GM19395 (cell line): Measurements from ENCODE around the gene MXD3.

Experiments
- ATAC-seq: cut with Tn5 transposase; IDR thresholded peaks from one replicate; pipeline ENCODE4 v1.9.1; 2021; ENCODE audit warnings: mild to moderate bottlenecking, moderate library complexity; ENCODE audit not compliant: unreplicated experiment

The MXD3 gene

GRCh38 chr5:177327539-177328522, 16.1 kb upstream of the MXD3 start:
- no peak for ATAC-seq

- no peak for ATAC-seq
These were observed 14.2 kb upstream of the MXD3 start for GRCh38 chr5:177325868-177326381.

- ATAC-seq, result no peak
These were observed 9.2 kb upstream of the MXD3 start for GRCh38 chr5:177320879-177321278.

- no peak for ATAC-seq
These were observed 8.4 kb upstream of the MXD3 start for GRCh38 chr5:177319913-177320588.

GRCh38 chr5:177317959-177318377, 6.3 kb upstream of the MXD3 start:
- no peak for ATAC-seq

GRCh38 chr5:177316005-177316404, 4.3 kb upstream of the MXD3 start:
- no peak for ATAC-seq

- ATAC-seq, result no peak
These were observed 3.7 kb upstream of the MXD3 start for GRCh38 chr5:177315411-177315810.

GRCh38 chr5:177314376-177315342, 3.0 kb upstream of the MXD3 start:
- no peak for ATAC-seq

- ATAC-seq, result no peak
These were observed 2.0 kb upstream of the MXD3 start for GRCh38 chr5:177313561-177314259.

GRCh38 chr5:177312649-177313181, 1.0 kb upstream of the MXD3 start:
- ATAC-seq, result peak; percentile 33

- ATAC-seq, result peak; percentile 1
These were observed 341 bp downstream of the MXD3 start for GRCh38 chr5:177311392-177311722.

- ATAC-seq, result no peak
These were observed 824 bp downstream of the MXD3 start for GRCh38 chr5:177310757-177311391.

GRCh38 chr5:177310332-177310731, 1.4 kb downstream of the MXD3 start:
- no peak for ATAC-seq

GRCh38 chr5:177309351-177310191, 2.1 kb downstream of the MXD3 start:
- ATAC-seq, result no peak

- no peak for ATAC-seq
These were observed 3.0 kb downstream of the MXD3 start for GRCh38 chr5:177308740-177309139.

GRCh38 chr5:177307544-177308363, 3.9 kb downstream of the MXD3 start:
- ATAC-seq, result no peak

GRCh38 chr5:177306674-177307543, 4.8 kb downstream of the MXD3 start:
- no peak for ATAC-seq
